ENCODE measurements around the gene SLC25A26.

DNA sequence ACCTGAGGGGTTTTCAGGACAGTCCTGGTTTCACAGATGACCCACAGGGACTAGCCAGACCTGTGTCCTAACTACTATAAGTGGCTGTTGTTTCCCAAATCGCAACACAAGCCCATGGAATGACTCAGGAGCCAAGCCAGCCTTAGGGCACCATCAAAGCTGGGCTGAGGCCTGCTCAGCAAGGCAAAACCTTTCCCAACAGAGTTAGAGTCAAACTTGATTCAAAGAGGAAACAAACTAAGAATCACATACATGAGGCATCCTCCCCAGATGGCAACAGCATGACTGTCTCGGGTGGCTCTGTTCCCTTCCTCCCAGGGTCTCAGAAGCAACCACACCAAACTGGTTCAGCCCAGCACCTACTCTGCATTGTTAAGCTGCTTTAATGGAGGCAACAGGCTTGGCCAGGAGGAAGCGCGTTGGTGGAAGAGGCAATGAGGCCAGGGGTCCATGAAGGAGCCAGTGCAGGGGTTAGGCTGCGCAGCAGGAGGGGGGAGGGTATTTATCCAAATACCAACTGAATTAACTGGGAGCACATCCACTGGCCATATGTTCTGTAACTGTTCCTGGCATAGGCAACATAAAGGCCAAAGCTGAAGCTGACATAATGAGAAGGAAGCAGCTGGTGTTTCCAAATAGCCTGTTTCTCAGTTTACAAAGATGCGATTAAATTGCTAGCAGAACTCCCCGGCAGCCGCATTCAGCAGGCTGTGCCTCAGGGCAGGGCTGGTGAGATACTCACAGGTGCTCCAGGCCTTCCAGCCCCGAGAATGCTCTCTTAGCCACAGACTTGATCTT lies 177.6 kb downstream of the SLC25A26 start:
- TF ChIP-seq CTCF (optimal IDR thresholded peaks at IDR 0.05 in 1 of 3, IDR thresholded peaks at IDR 0.05 in 1 of 3, conservative IDR thresholded peaks at IDR 0.05 in 1 of 3; ENCODE audit: extremely low read depth in 1 of 3, insufficient read depth in 2 of 3, low read length in 3 of 3) (no peak), EZH2 (IDR thresholded peaks at IDR 0.05; ENCODE audit: low read length) (no peak)
